ENCODE results near the gene HIBADH. TPM values are rescaled to one million over a fixed set of nuclear protein-coding genes. Genes with fewer than 3 reads are reported as not detected.

Gene HIBADH
- total and polyA plus RNA-seq, 2 donors (not counting 3 experiments of a cell fraction or from before 2014, with no cell fraction given), result 22.6 to 30.5 TPM

DNA sequence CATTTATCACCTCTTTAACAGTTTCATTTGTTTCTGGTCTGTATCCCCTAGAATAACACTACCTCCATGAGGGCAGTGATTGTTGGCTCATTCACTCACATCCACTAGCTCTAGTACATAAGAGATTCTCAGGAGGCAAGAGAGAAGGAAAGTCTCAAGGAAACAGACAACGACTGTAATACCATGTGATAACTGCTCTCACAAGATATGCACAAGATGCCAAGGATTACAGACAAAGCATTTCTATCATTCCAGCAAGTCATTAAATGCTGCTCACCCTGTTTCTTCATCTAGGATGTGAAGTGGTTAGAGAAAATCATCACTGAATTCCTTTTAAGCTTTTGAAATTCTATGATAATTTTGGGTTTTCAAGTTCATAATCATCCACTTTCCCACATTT is 115.3 kb downstream of the HIBADH start:
- H3K4me2 ChIP-seq (ENCODE audit: insufficient read depth, low read length), result no peak overlapping the region
- no peaks in the 10 kb centered on the region for H4K20me1 ChIP-seq (replicated peaks; ENCODE audit: control insufficient read depth, extremely low read depth, insufficient read depth, low read length)
- no peak overlapping the region for H2AFZ ChIP-seq (ENCODE audit: low read depth, low read length)
- no peaks in the 10 kb centered on the region for H3K9me3 ChIP-seq (replicated peaks; ENCODE audit: control insufficient read depth, insufficient read depth, low read length)
- H3K36me3 ChIP-seq (ENCODE audit: control insufficient read depth in 2 of 2, extremely low read depth in 1 of 2, insufficient read depth in 2 of 2, low read length in 2 of 2), result no peaks in the 10 kb centered on the region
- ChIA-PET POLR2A (no interaction called here), CTCF (no interaction called here)
- TF ChIP-seq POLR2AphosphoS5 (IDR thresholded peaks at IDR 0.05; ENCODE audit: insufficient read depth, low read depth, low read length) (no peak), FOS (IDR thresholded peaks at IDR 0.05; ENCODE audit: borderline replicate concordance, insufficient read depth, low read length) (no peak), POLR2A (IDR thresholded peaks at IDR 0.05; ENCODE audit: low read depth, low read length) (no peak), MYC (IDR thresholded peaks at IDR 0.05; ENCODE audit: low read depth, low read length) (no peak), JUN (IDR thresholded peaks at IDR 0.05; ENCODE audit: borderline replicate concordance, insufficient read depth, insufficient read length, low read depth) (no peak), EZH2 (IDR thresholded peaks at IDR 0.05; ENCODE audit: borderline replicate concordance, low read depth, low read length, severe bottlenecking) (no peak)
- TF ChIP-seq, protein P1, sequence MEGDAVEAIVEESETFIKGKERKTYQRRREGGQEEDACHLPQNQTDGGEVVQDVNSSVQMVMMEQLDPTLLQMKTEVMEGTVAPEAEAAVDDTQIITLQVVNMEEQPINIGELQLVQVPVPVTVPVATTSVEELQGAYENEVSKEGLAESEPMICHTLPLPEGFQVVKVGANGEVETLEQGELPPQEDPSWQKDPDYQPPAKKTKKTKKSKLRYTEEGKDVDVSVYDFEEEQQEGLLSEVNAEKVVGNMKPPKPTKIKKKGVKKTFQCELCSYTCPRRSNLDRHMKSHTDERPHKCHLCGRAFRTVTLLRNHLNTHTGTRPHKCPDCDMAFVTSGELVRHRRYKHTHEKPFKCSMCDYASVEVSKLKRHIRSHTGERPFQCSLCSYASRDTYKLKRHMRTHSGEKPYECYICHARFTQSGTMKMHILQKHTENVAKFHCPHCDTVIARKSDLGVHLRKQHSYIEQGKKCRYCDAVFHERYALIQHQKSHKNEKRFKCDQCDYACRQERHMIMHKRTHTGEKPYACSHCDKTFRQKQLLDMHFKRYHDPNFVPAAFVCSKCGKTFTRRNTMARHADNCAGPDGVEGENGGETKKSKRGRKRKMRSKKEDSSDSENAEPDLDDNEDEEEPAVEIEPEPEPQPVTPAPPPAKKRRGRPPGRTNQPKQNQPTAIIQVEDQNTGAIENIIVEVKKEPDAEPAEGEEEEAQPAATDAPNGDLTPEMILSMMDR (IDR thresholded peaks at IDR 0.05; ENCODE audit: extremely low read depth in 1 of 2, insufficient read depth in 1 of 2, low read depth in 1 of 2, low read length in 2 of 2), result no peak
- FAIRE-seq (no peak), DNase-seq (ENCODE audit: low read depth, low spot score) (no peak)
- no peaks in the 10 kb centered on the region for H3K9me1 ChIP-seq (replicated peaks; ENCODE audit: control insufficient read depth, extremely low read depth, insufficient read depth, low read length)
- no peaks in the 10 kb centered on the region for H3K27me3 ChIP-seq (ENCODE audit: control insufficient read depth in 2 of 2, insufficient read depth in 2 of 2, low read length in 2 of 2)
- H3K27ac ChIP-seq (ENCODE audit: insufficient read depth, low read depth, low read length), result no peak overlapping the region
- intact Hi-C loops (cut with micrococcal nuclease), result no loop called here
- H3K9ac ChIP-seq (replicated peaks; ENCODE audit: extremely low read depth, insufficient read depth, low read length), result no peak overlapping the region
- H3K4me3 ChIP-seq (replicated peaks in 1 of 3; ENCODE audit: insufficient read depth in 1 of 3, low read depth in 1 of 3, low read length in 3 of 3), result no peak overlapping the region
- no peaks in the 10 kb centered on the region for H3K4me1 ChIP-seq (ENCODE audit: control insufficient read depth, extremely low read depth, insufficient read depth, low read length)
- no peaks in the 10 kb centered on the region for H3K79me2 ChIP-seq (ENCODE audit: control insufficient read depth, insufficient read depth, low read length)
- BruUV-seq (replicated peaks), result no TSS peak
- dilution Hi-C loops (cut with MboI; ENCODE audit: extremely low pct_ligation_motif_present, low sequenced_read_pairs), result no loop called here

All from endothelial cell of umbilical vein (primary cell).